PC-3 (cell line): ENCODE measurements around the gene HOXA9.

ENCODE experiments used
- EZH2 ChIP-seq: fragments of 300-600 bp; sonication (generic); IDR thresholded peaks from one replicate; pipeline ENCODE4 v1.6.1; 2017; ENCODE audit warnings: antibody characterized with exemption, mild to moderate bottlenecking, low read length; ENCODE audit not compliant: unreplicated experiment
- EZH2phosphoT487 ChIP-seq: fragments of 300-600 bp; sonication (generic); IDR thresholded peaks from 2 replicates; pipeline ENCODE4 v1.6.1; 2018; ENCODE audit warnings: mild to moderate bottlenecking, antibody characterized with exemption, low read length, borderline replicate concordance
- TF ChIP-seq, protein P1 (sequence below): fragments of 300-600 bp; sonication (generic); conservative IDR thresholded peaks from 2 replicates; pipeline ENCODE4 v1.5.1; 2017; ENCODE audit warnings: antibody characterized with exemption, low read depth, mild to moderate bottlenecking, low read length

DNA sequence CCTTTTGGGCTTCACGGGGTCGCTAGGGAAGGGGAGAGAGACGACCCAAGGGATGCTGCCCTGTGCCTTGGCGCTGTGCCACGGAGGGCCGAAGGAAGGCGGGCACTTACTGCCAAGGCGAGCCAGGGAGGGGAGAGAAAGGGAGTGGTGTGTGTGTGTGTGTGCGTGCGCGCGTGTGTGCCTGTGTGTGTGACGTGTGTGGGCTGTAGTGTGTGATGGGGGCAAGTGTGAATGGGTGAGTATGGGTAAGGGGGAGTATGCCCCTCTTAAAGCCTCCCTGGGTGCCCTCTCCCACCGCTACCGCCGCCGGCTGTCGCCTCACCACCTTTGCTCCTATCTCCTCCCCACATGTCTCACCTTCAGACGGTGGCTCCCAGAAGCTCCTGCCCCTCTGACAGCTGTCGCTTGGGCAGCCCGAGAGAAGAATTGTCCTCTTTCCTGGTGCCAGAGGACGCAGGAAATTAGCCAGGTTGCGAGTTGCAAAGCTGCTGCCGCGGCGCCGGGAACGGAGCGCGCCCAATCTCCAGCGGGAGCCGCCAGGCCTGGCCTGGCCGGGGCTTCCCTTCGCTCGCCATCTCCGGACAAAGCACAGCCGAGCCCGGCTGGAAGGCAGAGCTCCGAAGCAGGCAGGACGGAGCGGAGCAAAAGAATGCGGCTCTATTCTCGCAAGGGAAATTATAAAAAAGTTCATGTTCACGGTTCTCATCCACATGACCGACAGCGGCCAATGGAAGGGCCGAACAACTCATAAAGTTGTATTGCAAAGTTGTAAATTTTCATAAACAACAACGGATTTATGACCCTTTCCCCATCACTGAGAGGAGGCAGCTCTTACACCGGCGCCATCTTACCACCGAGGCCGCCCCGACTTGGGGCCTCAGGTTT lies 13.2 kb downstream of the HOXA9 start, which contains the start of gene HOXA3:
- TF ChIP-seq, protein P1, sequence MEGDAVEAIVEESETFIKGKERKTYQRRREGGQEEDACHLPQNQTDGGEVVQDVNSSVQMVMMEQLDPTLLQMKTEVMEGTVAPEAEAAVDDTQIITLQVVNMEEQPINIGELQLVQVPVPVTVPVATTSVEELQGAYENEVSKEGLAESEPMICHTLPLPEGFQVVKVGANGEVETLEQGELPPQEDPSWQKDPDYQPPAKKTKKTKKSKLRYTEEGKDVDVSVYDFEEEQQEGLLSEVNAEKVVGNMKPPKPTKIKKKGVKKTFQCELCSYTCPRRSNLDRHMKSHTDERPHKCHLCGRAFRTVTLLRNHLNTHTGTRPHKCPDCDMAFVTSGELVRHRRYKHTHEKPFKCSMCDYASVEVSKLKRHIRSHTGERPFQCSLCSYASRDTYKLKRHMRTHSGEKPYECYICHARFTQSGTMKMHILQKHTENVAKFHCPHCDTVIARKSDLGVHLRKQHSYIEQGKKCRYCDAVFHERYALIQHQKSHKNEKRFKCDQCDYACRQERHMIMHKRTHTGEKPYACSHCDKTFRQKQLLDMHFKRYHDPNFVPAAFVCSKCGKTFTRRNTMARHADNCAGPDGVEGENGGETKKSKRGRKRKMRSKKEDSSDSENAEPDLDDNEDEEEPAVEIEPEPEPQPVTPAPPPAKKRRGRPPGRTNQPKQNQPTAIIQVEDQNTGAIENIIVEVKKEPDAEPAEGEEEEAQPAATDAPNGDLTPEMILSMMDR = no peak
- no peak for TF ChIP-seq EZH2
- no peak for TF ChIP-seq EZH2phosphoT487
